ENCODE data around the gene WDR46.

WDR46 gene

DNA sequence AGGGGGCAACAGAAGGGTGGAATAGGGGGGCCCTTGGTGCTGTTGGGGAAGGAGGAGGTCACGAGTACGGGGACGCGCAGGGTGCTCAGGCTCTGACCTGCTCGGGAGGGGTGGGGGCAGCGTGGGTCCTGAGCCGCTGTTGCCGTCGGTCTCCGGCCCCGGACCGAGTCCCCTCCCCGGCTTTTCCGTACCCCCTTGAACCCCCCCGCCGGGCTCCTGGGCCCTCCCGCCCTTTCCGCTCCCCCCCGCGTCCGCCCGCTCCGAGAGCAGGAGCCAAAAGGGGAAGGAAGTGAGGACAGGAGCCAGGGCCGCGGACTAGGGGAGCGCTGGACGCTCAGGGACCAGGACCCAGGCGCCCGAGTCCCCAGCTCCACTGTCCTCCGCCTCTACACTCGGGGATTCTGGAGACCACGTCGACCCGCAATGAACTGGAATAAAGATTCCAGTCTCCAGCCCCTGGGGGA, 9.8 kb upstream of the WDR46 start, which contains the start of gene RGL2:
Gene RGL2, minus strand, starts transcription at position 170 of the 464 bp plus-strand sequence. CDS start 332 bp downstream, outside the sequence.
- H3K4me1 ChIP-seq (ENCODE audit: control insufficient read depth in 1 of 2, insufficient read depth in 2 of 2, low read length in 2 of 2), result peaks cover 6 to 20% of the 10 kb centered on the region in 2 donors
- H3K9ac ChIP-seq (ENCODE audit: low read depth in 1 of 2, low read length in 2 of 2), result peak within 1 kb of the TSS; percentile 80 to 92
- no peaks in the 10 kb centered on the region for H3K27me3 ChIP-seq (ENCODE audit: control insufficient read depth in 1 of 2, insufficient read depth in 2 of 2, low read length in 2 of 2)
- peak within 1 kb of the TSS; percentile 96 for H3K27ac ChIP-seq (ENCODE audit: low read depth, low read length)
- no peaks in the 10 kb centered on the region for H3K9me3 ChIP-seq (ENCODE audit: control insufficient read depth in 1 of 2, low read length in 2 of 2)
- peaks cover 6 to 33% of the 10 kb centered on the region in 2 donors for H3K36me3 ChIP-seq (ENCODE audit: control insufficient read depth in 1 of 2, insufficient read depth in 2 of 2, low read length in 2 of 2)
- peak within 1 kb of the TSS; percentile 72 to 85 for H3K4me3 ChIP-seq (ENCODE audit: low read depth in 1 of 2, low read length in 2 of 2)

DNA sequence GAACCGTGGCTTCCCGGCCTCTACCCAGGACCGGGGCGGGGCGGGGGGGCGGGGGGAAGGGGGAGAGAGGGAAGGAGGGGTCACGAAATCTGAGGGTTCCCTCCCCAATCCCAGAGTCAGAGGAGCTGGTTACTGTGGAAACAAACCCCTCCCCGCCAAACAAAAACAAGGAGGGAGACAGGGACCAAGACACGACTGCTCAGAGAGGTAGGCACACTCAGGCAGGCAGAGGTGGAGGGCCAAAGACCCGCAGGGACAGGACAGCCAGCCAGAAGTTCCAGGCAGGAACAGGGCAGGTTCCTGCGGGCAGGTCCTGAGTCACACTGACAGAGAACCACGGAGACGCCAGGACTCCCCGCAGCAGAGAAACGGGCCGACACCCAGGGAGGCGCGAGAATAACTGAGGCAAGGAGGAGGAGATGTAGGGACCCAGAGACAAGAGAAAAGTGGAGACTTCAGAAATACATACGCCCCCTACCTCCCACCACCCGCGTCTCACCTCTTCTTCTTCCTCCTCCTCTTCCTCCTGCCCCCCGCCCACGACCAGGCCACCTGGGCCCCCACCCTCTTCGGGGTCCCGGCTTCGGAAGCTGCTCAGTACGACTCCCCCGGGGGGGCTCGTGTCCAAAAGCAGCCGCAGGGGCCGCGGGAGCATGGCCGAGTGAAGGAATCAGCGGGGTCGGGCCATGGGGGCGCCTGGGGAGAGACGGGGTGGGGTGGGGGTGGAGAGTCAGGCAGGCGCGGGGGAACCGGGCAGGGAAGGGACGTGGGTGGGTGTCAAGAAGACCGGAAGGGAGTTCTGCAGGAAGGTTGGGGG, 9.1 kb upstream of the WDR46 start:
- no peaks in the 10 kb centered on the region for H3K27me3 ChIP-seq (ENCODE audit: control insufficient read depth in 1 of 2, insufficient read depth in 2 of 2, low read length in 2 of 2)
- H3K27ac ChIP-seq (ENCODE audit: low read depth, low read length), result peak overlapping the region; percentile 61
- peak overlapping the region; percentile 80 to 92 for H3K9ac ChIP-seq (ENCODE audit: low read depth in 1 of 2, low read length in 2 of 2)
- H3K4me1 ChIP-seq (ENCODE audit: control insufficient read depth in 1 of 2, insufficient read depth in 2 of 2, low read length in 2 of 2), result peaks cover 6 to 20% of the 10 kb centered on the region in 2 donors
- H3K9me3 ChIP-seq (ENCODE audit: control insufficient read depth in 1 of 2, low read length in 2 of 2), result no peaks in the 10 kb centered on the region
- H3K4me3 ChIP-seq (ENCODE audit: low read depth in 1 of 2, low read length in 2 of 2), result peak overlapping the region; percentile 72 to 85
- H3K36me3 ChIP-seq (ENCODE audit: control insufficient read depth in 1 of 2, insufficient read depth in 2 of 2, low read length in 2 of 2), result peaks cover 4 to 29% of the 10 kb centered on the region in 2 donors

DNA sequence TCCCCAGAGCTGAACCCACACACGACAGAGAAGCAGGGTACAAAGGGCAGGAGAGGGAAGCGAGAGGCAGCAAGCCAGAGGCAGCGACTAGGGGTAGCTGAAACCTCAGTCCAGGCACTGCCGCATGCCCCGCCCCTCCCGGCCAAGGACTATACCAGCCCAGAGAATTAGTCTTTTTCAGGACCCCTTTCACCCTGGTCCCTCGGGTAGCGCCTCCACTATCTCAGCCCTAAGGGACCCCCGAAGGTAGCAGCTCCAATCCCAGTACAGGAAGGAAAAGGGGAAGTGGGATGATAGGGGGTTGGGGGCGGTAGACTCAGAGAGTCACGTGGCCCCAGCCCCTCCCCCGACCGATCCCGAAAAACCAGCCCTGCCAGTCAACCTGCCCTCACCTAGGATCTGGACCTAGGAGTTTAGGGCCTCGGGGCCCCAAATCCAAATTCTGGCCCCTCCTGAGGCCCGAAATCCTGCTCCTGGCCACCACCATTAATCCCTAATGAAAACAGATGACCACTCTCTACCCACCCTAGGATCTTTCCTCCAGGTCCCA, 8.4 kb upstream of the WDR46 start:
- Histone ChIP-seq H3K9ac (ENCODE audit: low read depth in 1 of 2, low read length in 2 of 2) (peak overlapping the region; percentile 44 to 92), H3K27ac (ENCODE audit: low read depth, low read length) (peak overlapping the region; percentile 40), H3K36me3 (ENCODE audit: control insufficient read depth in 1 of 2, insufficient read depth in 2 of 2, low read length in 2 of 2) (peaks cover 4 to 29% of the 10 kb centered on the region in 2 donors), H3K4me3 (ENCODE audit: low read depth in 1 of 2, low read length in 2 of 2) (peak overlapping the region; percentile 67 to 71), H3K9me3 (ENCODE audit: control insufficient read depth in 1 of 2, low read length in 2 of 2) (no peaks in the 10 kb centered on the region), H3K27me3 (ENCODE audit: control insufficient read depth in 1 of 2, insufficient read depth in 2 of 2, low read length in 2 of 2) (no peaks in the 10 kb centered on the region), H3K4me1 (ENCODE audit: control insufficient read depth in 1 of 2, insufficient read depth in 2 of 2, low read length in 2 of 2) (peaks cover 6 to 20% of the 10 kb centered on the region in 2 donors)

DNA sequence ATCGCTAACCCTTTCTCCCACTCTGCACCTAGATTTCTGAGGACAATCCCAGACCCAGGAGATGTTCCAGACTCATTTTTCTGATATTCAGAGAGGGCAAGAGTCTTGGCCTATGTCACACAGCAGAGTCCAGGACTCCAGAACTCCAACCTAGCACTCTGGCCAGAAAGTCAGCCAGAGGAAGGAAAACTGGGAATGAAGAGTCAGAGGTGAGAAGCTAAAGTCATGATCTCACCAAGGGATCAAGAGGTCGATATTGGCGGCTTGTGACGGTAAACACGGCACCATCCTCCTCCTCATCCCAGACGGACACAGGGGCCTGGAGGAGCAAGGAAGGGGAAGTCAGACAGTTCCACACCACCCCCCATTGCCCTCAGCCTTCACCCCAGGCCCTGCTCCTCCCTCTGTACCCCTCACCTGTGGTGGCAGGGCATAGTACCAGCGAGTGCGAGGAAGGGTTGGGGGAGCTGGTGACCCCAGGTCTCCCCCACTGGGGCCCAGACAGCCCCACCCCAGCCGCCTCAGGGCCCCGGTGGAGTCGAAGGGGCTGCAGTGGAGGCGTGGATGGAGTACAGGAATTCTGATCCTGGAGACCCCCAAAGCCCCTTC, 7.9 kb upstream of the WDR46 start:
- Histone ChIP-seq H3K4me3 (ENCODE audit: low read depth in 1 of 2, low read length in 2 of 2) (peak overlapping the region; percentile 67 to 71), H3K36me3 (ENCODE audit: control insufficient read depth in 1 of 2, insufficient read depth in 2 of 2, low read length in 2 of 2) (peaks cover 6 to 33% of the 10 kb centered on the region in 2 donors), H3K4me1 (ENCODE audit: control insufficient read depth in 1 of 2, insufficient read depth in 2 of 2, low read length in 2 of 2) (peaks cover 6 to 20% of the 10 kb centered on the region in 2 donors), H3K9ac (ENCODE audit: low read depth in 1 of 2, low read length in 2 of 2) (peak overlapping the region; percentile 44 to 92), H3K27ac (ENCODE audit: low read depth, low read length) (no peak overlapping the region), H3K9me3 (ENCODE audit: control insufficient read depth in 1 of 2, low read length in 2 of 2) (no peaks in the 10 kb centered on the region), H3K27me3 (ENCODE audit: control insufficient read depth in 1 of 2, insufficient read depth in 2 of 2, low read length in 2 of 2) (no peaks in the 10 kb centered on the region)

DNA sequence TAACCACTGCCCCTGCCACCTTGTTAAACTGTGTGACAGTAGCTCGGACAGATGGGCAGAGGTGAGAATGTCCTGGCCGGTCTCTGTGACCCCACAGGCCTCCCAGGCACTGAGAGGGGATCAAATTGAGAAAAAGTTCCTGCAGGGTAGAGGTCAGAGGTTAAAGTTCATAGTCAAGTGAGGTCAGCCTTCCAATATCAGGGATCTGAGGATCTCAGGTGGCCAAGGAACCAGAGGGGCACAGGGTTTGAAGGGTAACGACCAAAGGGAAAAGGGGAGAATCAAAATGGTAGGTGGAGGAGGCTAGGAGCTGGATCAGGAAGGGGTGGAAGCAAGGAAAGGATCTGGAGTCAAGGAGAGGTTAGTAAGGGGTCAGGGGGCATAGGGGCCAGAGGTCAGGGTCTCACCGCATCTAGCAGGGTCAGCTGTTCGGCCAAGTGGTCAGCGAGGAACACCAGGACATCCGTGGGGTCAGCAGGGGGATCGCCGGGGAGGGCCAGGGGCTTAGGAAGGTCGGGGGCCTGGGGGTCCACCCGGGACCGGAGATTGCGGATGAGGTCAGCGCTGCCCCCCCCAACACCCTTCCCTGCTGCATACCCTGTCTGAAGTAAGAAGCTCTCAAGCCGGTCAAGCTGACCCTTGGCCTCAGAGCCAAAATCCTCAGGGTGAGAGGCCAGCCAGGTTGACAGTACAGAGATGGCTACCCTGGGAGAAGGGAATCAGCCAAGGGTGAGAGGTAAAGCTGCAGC, 6.8 kb upstream of the WDR46 start:
- Histone ChIP-seq H3K27me3 (ENCODE audit: control insufficient read depth in 1 of 2, insufficient read depth in 2 of 2, low read length in 2 of 2) (no peaks in the 10 kb centered on the region), H3K9me3 (ENCODE audit: control insufficient read depth in 1 of 2, low read length in 2 of 2) (no peaks in the 10 kb centered on the region), H3K4me1 (ENCODE audit: control insufficient read depth in 1 of 2, insufficient read depth in 2 of 2, low read length in 2 of 2) (peaks cover 8 to 17% of the 10 kb centered on the region in 2 donors), H3K27ac (ENCODE audit: low read depth, low read length) (no peak overlapping the region), H3K9ac (ENCODE audit: low read depth in 1 of 2, low read length in 2 of 2) (no peak overlapping the region), H3K36me3 (ENCODE audit: control insufficient read depth in 1 of 2, insufficient read depth in 2 of 2, low read length in 2 of 2) (peaks cover 14 to 37% of the 10 kb centered on the region in 2 donors), H3K4me3 (ENCODE audit: low read depth in 1 of 2, low read length in 2 of 2) (no peak overlapping the region)

DNA sequence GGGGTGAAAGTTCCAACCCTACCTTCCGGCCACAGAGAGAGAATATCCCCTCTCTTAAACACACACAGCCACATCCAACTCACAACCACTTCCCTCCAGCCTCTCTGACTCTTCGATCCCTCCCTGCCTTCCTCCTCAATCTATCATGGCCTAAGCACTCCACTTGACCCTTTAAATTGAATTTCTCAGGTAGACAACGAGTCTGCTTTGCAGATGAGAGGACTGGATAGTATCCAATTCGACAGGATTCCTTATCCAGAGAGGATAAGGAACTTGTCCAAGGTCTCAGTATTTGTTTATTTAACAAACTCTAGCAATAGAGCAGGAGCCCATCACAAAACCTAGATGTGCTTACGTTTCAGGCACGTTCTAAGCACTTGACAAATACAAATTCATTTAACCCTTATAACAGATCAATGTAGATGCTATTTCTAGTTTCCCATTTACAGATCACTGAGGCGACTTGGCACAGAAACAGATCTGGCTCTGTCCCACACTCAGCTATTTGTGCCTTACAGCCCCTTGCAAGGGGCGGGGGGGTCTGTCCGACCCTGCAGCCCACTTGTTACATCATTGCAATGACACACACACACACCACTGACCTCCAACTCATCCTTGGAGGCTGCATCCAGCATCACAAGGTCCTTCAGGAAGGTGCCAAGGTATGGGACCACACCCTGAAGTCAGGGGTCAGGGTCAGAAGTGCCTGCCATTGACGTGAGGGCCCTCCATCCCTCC, 5.2 kb upstream of the WDR46 start:
- Histone ChIP-seq H3K36me3 (ENCODE audit: control insufficient read depth in 1 of 2, insufficient read depth in 2 of 2, low read length in 2 of 2) (peaks cover 14 to 37% of the 10 kb centered on the region in 2 donors), H3K27ac (ENCODE audit: low read depth, low read length) (no peak overlapping the region), H3K4me1 (ENCODE audit: control insufficient read depth in 1 of 2, insufficient read depth in 2 of 2, low read length in 2 of 2) (peaks cover 18 to 20% of the 10 kb centered on the region in 2 donors), H3K9me3 (ENCODE audit: control insufficient read depth in 1 of 2, low read length in 2 of 2) (no peaks in the 10 kb centered on the region), H3K27me3 (ENCODE audit: control insufficient read depth in 1 of 2, insufficient read depth in 2 of 2, low read length in 2 of 2) (no peaks in the 10 kb centered on the region), H3K4me3 (ENCODE audit: low read depth in 1 of 2, low read length in 2 of 2) (no peak overlapping the region), H3K9ac (ENCODE audit: low read depth in 1 of 2, low read length in 2 of 2) (no peak overlapping the region)

DNA sequence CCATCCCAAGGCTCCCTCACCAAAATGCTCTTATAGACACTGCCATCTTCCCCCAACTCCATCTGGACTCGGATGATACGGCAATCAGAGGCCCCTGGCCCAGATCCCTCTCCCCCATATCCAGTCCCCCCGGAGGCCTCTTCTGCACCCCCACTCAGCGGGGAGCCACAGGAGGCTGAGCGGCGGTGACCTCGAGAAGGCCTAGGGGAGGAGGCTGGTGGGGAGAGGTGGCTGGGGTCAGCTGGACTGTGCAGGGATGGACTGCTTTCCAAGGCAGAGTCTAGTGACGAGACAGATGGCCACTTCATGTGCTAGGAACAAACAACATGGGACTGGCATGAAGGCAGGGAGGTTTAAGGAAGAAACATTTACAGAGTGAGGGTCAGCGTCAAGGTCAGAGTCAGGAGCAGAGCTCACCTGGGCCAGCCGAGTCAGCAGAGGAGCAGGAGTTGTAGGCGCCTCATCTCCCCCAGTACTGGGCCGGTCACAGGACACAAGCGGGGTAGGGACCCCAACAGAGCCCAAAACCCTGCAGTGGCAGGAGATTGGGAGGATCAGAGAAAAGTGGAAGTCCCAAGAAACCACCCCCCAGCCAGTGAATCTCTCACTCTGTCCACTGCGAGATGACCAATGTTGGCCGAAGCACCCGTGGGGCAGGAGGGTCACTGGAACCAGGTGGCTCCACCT, 4.1 kb upstream of the WDR46 start:
- no peaks in the 10 kb centered on the region for H3K27me3 ChIP-seq (ENCODE audit: control insufficient read depth in 1 of 2, insufficient read depth in 2 of 2, low read length in 2 of 2)
- no peaks in the 10 kb centered on the region for H3K9me3 ChIP-seq (ENCODE audit: control insufficient read depth in 1 of 2, low read length in 2 of 2)
- H3K36me3 ChIP-seq (ENCODE audit: control insufficient read depth in 1 of 2, insufficient read depth in 2 of 2, low read length in 2 of 2), result peaks cover 14 to 37% of the 10 kb centered on the region in 2 donors
- H3K4me3 ChIP-seq (ENCODE audit: low read depth in 1 of 2, low read length in 2 of 2), result no peak overlapping the region
- no peak overlapping the region for H3K9ac ChIP-seq (ENCODE audit: low read depth in 1 of 2, low read length in 2 of 2)
- H3K4me1 ChIP-seq (ENCODE audit: control insufficient read depth in 1 of 2, insufficient read depth in 2 of 2, low read length in 2 of 2), result peaks cover 22 to 26% of the 10 kb centered on the region in 2 donors
- H3K27ac ChIP-seq (ENCODE audit: low read depth, low read length), result no peak overlapping the region

DNA sequence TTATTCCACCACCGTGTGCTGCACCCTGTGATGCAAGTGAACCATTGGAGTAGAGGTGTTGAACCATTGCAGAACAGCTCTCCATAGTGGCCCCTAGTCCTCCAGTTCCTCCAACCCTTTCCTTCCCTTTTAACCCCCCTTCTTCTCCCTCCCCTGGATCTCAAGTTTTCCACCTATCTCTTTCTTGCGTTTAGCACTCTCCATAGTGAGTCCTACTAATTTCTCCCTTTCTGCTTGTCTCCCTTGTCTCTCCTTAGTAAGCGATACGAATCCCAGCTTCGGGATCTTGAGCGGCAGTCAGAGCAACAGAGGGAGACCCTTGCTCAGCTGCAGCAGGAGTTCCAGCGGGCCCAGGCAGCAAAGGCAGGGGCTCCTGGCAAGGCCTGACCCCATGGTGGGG, 1.4 kb upstream of the WDR46 start:
- H3K36me3 ChIP-seq (ENCODE audit: control insufficient read depth in 1 of 2, insufficient read depth in 2 of 2, low read length in 2 of 2), result peaks cover 25 to 45% of the 10 kb centered on the region in 2 donors
- H3K4me1 ChIP-seq (ENCODE audit: control insufficient read depth in 1 of 2, insufficient read depth in 2 of 2, low read length in 2 of 2), result peaks cover 18 to 21% of the 10 kb centered on the region in 2 donors
- peak overlapping the region in 1 of 2 donors; percentile 91 for H3K9ac ChIP-seq (ENCODE audit: low read depth in 1 of 2, low read length in 2 of 2)
- H3K27ac ChIP-seq (ENCODE audit: low read depth, low read length), result no peak overlapping the region
- no peaks in the 10 kb centered on the region for H3K9me3 ChIP-seq (ENCODE audit: control insufficient read depth in 1 of 2, low read length in 2 of 2)
- peak overlapping the region; percentile 88 to 94 for H3K4me3 ChIP-seq (ENCODE audit: low read depth in 1 of 2, low read length in 2 of 2)
- H3K27me3 ChIP-seq (ENCODE audit: control insufficient read depth in 1 of 2, insufficient read depth in 2 of 2, low read length in 2 of 2), result no peaks in the 10 kb centered on the region
